SK-N-SH treated with all-trans-retinoic acid at 6 μM for 48 hours (cell line): ENCODE results near the gene GNG11.

Experiments used
- ARNTL ChIP-seq: fragments of 450-650 bp; formaldehyde crosslinking; IDR thresholded peaks from 2 replicates; pipeline ENCODE4 v1.5.0; 2020; ENCODE audit warnings: low read depth, mild to moderate bottlenecking, moderate library complexity, borderline replicate concordance
- TCF4 ChIP-seq: fragments of 250-450 bp; sonication (Bioruptor Pico); IDR thresholded peaks from 2 replicates; pipeline ENCODE4 v1.8.0; 2021; ENCODE audit warnings: mild to moderate bottlenecking, moderate library complexity, borderline replicate concordance
- TOX ChIP-seq: fragments of 250-450 bp; sonication (Bioruptor Pico); IDR thresholded peaks from 2 replicates; pipeline ENCODE4 v1.8.0; 2021; ENCODE audit warnings: mild to moderate bottlenecking, moderate library complexity, borderline replicate concordance
- ZC3H10 ChIP-seq: fragments of 250-450 bp; sonication (Bioruptor Pico); IDR thresholded peaks from 2 replicates; pipeline ENCODE4 v1.5.1; 2021; ENCODE audit warnings: mild to moderate bottlenecking, moderate library complexity

- TF ChIP-seq ZC3H10 (CRISPR knock-in tag) (no peak), TOX (no peak), TCF4 (CRISPR knock-in tag) (no peak), ARNTL (CRISPR knock-in tag) (no peak)
Measured at GRCh38 chr7:93883917-93884345, 37.6 kb upstream of the GNG11 start.
